ENCODE results near the gene TOX2.

Gene TOX2

GRCh38 chr20:43994486-43995100 lies 79.9 kb downstream of the TOX2 start:
- H3K4me3 ChIP-seq (ENCODE audit: low read length) = no peak overlapping the region
- TF ChIP-seq CTCF (conservative IDR thresholded peaks at IDR 0.05; ENCODE audit: low read depth, low read length) = no peak
- no peak for DNase-seq (ENCODE audit: low read depth)

GRCh38 chr20:43995645-43996044 lies 81.0 kb downstream of the TOX2 start:
- no peak for TF ChIP-seq CTCF (conservative IDR thresholded peaks at IDR 0.05; ENCODE audit: low read depth, low read length)

GRCh38 chr20:43996240-43996930 lies 81.7 kb downstream of the TOX2 start:
- H3K4me3 ChIP-seq (ENCODE audit: low read length) = no peak overlapping the region
- DNase-seq (ENCODE audit: low read depth) = no peak
- TF ChIP-seq CTCF (conservative IDR thresholded peaks at IDR 0.05; ENCODE audit: low read depth, low read length) = no peak

More at GRCh38 chr20:43995645-43996044, 81.0 kb downstream of the TOX2 start:
- no peak overlapping the region for H3K4me3 ChIP-seq (ENCODE audit: low read length)
- DNase-seq (ENCODE audit: low read depth) = no peak

GRCh38 chr20:43999848-44000247 lies 85.2 kb downstream of the TOX2 start:
- DNase-seq (ENCODE audit: low read depth) = no peak
- TF ChIP-seq CTCF (conservative IDR thresholded peaks at IDR 0.05; ENCODE audit: low read depth, low read length) = no peak
- H3K4me3 ChIP-seq (ENCODE audit: low read length) = no peak overlapping the region

- DNase-seq (ENCODE audit: low read depth) = no peak
Observed at GRCh38 chr20:44001667-44002596, 87.3 kb downstream of the TOX2 start.

GRCh38 chr20:44002861-44003260 lies 88.2 kb downstream of the TOX2 start:
- no peak for TF ChIP-seq CTCF (conservative IDR thresholded peaks at IDR 0.05; ENCODE audit: low read depth, low read length)

More at GRCh38 chr20:44001667-44002596, 87.3 kb downstream of the TOX2 start:
- H3K4me3 ChIP-seq (ENCODE audit: low read length) = no peak overlapping the region
- TF ChIP-seq CTCF (conservative IDR thresholded peaks at IDR 0.05; ENCODE audit: low read depth, low read length) = no peak

More at GRCh38 chr20:44002861-44003260, 88.2 kb downstream of the TOX2 start:
- H3K4me3 ChIP-seq (ENCODE audit: low read length) = no peak overlapping the region
- DNase-seq (ENCODE audit: low read depth) = no peak
